ENCODE data around the gene KLHL36.

KLHL36 gene

GRCh38 chr16:84677017-84677803 lies 28.9 kb downstream of the KLHL36 start:
- TF ChIP-seq, protein P1, sequence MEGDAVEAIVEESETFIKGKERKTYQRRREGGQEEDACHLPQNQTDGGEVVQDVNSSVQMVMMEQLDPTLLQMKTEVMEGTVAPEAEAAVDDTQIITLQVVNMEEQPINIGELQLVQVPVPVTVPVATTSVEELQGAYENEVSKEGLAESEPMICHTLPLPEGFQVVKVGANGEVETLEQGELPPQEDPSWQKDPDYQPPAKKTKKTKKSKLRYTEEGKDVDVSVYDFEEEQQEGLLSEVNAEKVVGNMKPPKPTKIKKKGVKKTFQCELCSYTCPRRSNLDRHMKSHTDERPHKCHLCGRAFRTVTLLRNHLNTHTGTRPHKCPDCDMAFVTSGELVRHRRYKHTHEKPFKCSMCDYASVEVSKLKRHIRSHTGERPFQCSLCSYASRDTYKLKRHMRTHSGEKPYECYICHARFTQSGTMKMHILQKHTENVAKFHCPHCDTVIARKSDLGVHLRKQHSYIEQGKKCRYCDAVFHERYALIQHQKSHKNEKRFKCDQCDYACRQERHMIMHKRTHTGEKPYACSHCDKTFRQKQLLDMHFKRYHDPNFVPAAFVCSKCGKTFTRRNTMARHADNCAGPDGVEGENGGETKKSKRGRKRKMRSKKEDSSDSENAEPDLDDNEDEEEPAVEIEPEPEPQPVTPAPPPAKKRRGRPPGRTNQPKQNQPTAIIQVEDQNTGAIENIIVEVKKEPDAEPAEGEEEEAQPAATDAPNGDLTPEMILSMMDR (IDR thresholded peaks at IDR 0.05; ENCODE audit: extremely low read depth, missing control alignments): no peak
- DNase-seq (ENCODE audit: low spot score): no peak

- no peak for DNase-seq (ENCODE audit: low spot score)
- TF ChIP-seq, protein P1 (IDR thresholded peaks at IDR 0.05; ENCODE audit: extremely low read depth, missing control alignments): no peak
Observed at GRCh38 chr16:84677849-84678248, 29.5 kb downstream of the KLHL36 start.

DNA sequence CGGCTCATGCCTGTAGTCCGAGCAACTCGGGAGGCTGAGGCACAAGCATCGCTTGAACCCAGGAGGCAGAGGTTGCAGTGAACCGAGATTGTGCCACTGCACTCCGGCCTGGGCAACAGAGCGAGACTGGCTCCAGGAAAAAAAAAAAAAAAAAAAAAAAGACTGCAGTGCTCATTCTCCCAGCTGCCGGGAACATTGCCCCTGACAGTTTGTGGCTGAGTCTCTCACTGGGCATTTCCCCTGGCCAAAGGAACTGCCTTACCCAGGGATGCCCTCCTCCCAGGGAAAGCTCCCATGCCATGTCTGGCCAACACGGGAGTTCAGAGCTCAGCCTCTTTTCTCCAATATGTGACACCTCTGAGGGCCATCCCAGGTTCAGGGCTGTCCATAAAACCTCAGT lies 30.2 kb downstream of the KLHL36 start:
- no peak for DNase-seq (ENCODE audit: low spot score)
- TF ChIP-seq, protein P1 (IDR thresholded peaks at IDR 0.05; ENCODE audit: extremely low read depth, missing control alignments): no peak

- TF ChIP-seq, protein P1 (IDR thresholded peaks at IDR 0.05; ENCODE audit: extremely low read depth, missing control alignments): no peak
- no peak for DNase-seq (ENCODE audit: low spot score)
Observed at GRCh38 chr16:84680165-84680842, 32.0 kb downstream of the KLHL36 start.

DNA sequence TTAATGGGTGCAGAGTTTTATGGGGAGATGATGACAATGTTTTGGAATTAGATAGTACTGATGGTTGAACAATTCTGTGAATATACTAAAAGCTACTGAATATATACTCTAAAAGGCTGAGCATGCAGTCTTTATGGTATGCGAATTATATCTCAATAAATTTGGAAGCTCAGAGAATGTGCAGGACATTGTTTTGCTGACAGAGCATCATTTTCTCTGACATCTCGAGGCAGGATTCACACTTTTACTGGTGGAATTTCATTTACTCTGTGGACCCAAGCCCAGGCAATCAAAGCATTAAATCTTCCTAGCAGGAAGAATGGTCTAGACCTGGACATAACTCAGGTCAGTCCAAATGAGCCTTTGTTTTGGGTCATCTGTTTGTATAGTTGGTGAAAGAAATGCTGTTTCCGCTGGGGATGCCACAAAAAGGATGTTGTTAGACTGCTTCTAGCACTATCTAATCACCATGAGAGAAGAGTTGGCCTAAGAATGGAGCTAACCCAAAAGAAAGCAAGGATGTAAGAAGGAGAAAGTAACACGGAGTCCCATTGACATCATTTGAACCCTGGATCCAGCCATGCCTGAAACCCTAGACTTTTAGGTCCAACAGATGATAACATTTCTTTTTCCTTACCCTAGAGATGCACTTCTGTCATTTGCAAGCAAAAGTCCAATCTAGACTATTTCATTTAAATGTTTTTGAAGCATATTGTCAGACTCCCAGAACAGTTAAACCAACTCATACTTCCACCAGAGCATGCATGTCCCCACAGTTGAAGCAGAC lies 32.7 kb downstream of the KLHL36 start:
- TF ChIP-seq, protein P1 (IDR thresholded peaks at IDR 0.05; ENCODE audit: extremely low read depth, missing control alignments): no peak
- no peak for DNase-seq (ENCODE audit: low spot score)

- TF ChIP-seq, protein P1 (IDR thresholded peaks at IDR 0.05; ENCODE audit: extremely low read depth, missing control alignments): no peak
- DNase-seq (ENCODE audit: low spot score): no peak
Observed at GRCh38 chr16:84683691-84684591, 35.6 kb downstream of the KLHL36 start.
